ENCODE measurements around the gene LAMB4.

LAMB4 gene

GRCh38 chr7:108045669-108046068 lies 84.5 kb downstream of the LAMB4 start:
- TF ChIP-seq SP1 (IDR thresholded peaks at IDR 0.05) = no peak
- DNase-seq (ENCODE audit: extremely low spot score) = no peak
- ChIA-PET POLR2A (no interaction called here), CTCF (no interaction called here)

DNA sequence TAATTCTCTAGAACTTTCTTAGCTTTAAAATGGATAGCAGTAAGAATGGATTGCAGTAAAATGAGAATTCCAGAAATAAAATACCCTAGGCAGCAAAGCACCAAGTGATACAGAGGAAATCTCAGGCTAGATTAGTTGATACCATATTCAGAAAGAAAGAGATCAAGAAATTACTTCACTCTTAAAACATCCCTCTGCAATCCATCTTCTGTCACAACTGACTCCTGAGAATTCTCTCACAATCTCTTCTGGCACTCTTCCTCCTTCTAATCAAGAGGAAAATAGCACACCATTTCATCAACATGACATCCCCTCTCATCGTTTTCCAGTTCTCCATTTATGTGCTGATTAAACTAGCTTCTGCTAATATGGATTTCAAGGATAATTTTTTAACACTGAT lies 85.0 kb downstream of the LAMB4 start:
- ChIA-PET CTCF (no interaction called here), POLR2A (no interaction called here)
- no peak for DNase-seq (ENCODE audit: extremely low spot score)
- TF ChIP-seq BHLHE40 (IDR thresholded peaks at IDR 0.05; ENCODE audit: borderline replicate concordance) (no peak), NFRKB (IDR thresholded peaks at IDR 0.05) (no peak), HDGF (IDR thresholded peaks at IDR 0.05; ENCODE audit: borderline replicate concordance) (no peak)

GRCh38 chr7:108044345-108044744 lies 85.8 kb downstream of the LAMB4 start:
- ChIA-PET CTCF (no interaction called here), POLR2A (no interaction called here)
- no peak for DNase-seq (ENCODE audit: extremely low spot score)
- TF ChIP-seq L3MBTL2 (conservative IDR thresholded peaks at IDR 0.05) = no peak
- no peak for TF ChIP-seq ZNF384 (IDR thresholded peaks at IDR 0.05)
- TF ChIP-seq NFRKB (IDR thresholded peaks at IDR 0.05) = no peak
- TF ChIP-seq SP1 (IDR thresholded peaks at IDR 0.05) = no peak
- no peak for TF ChIP-seq LEF1 (IDR thresholded peaks at IDR 0.05; ENCODE audit: borderline replicate concordance)
- TF ChIP-seq SUZ12 (IDR thresholded peaks at IDR 0.05) = no peak
- TF ChIP-seq, protein P1, sequence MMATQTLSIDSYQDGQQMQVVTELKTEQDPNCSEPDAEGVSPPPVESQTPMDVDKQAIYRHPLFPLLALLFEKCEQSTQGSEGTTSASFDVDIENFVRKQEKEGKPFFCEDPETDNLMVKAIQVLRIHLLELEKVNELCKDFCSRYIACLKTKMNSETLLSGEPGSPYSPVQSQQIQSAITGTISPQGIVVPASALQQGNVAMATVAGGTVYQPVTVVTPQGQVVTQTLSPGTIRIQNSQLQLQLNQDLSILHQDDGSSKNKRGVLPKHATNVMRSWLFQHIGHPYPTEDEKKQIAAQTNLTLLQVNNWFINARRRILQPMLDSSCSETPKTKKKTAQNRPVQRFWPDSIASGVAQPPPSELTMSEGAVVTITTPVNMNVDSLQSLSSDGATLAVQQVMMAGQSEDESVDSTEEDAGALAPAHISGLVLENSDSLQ (IDR thresholded peaks at IDR 0.05) = no peak
- no peak for TF ChIP-seq CTBP1 (IDR thresholded peaks at IDR 0.05; ENCODE audit: borderline replicate concordance)
- no peak for TF ChIP-seq FOXA1 (IDR thresholded peaks at IDR 0.05)
- no peak for TF ChIP-seq ELF4 (IDR thresholded peaks at IDR 0.05)
- no peak for TF ChIP-seq HDGF (IDR thresholded peaks at IDR 0.05; ENCODE audit: borderline replicate concordance)
- no peak for TF ChIP-seq FOXK2 (IDR thresholded peaks at IDR 0.05)
- no peak for TF ChIP-seq BHLHE40 (IDR thresholded peaks at IDR 0.05; ENCODE audit: borderline replicate concordance)
- TF ChIP-seq ARNT (IDR thresholded peaks at IDR 0.05) = no peak
- no peak for TF ChIP-seq TARDBP (IDR thresholded peaks at IDR 0.05)
- no peak for TF ChIP-seq FOXM1 (IDR thresholded peaks at IDR 0.05; ENCODE audit: borderline replicate concordance)

DNA sequence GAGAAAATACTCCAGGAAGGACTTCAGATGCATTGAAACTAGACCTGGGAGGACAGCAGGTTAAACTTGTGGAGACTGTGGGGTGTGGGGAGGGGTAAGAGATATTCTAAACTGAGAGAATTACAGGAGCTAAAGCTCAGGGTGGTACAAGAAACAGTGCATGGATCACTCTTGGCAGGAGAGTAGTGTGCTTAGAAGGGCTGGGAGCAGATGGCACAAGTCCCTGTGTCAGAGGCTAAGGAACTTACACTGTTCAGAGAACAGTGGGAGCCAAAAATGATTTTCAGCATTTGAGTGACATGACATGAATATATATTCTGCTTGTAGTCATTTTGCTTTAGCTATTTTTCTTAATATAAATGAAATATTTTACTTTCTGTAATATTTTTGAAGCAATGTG lies 91.2 kb downstream of the LAMB4 start:
- TF ChIP-seq TARDBP (IDR thresholded peaks at IDR 0.05) = no peak
- POLR2A ChIA-PET = no interaction called here
- DNase-seq (ENCODE audit: extremely low spot score) = no peak
- CTCF ChIA-PET = no interaction called here

DNA sequence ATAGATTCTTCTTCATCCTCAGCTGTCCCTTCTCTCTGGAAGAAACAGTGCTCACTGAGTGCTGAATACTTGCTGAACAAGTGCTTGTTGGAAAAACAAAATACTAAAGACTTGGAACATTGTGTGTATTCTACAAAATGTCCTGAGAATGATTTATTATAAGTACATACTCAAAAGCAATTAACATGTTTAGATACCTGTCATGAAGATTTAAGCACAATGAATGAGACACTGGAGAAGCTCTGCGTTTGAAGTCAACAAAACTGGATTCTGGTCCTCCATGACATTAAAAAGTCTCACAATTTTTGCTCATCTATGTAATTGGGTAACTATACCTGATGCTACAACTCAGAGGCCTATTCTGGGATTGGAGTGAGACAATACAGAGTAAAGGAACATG lies 92.4 kb downstream of the LAMB4 start:
- ChIA-PET POLR2A (no interaction called here), CTCF (no interaction called here)
- TF ChIP-seq, protein P1 (IDR thresholded peaks at IDR 0.05) = 0 out of 2 replicates have a peak, but pooled peaks have one; percentile 29
- TF ChIP-seq TARDBP (IDR thresholded peaks at IDR 0.05) = no peak
- no peak for DNase-seq (ENCODE audit: extremely low spot score)

GRCh38 chr7:108037140-108037539 lies 93.0 kb downstream of the LAMB4 start:
- POLR2A ChIA-PET = no interaction called here

GRCh38 chr7:108034586-108034985 lies 95.6 kb downstream of the LAMB4 start:
- TF ChIP-seq, protein P1 (IDR thresholded peaks at IDR 0.05) = no peak
- TF ChIP-seq ARNT (IDR thresholded peaks at IDR 0.05) (no peak), LEF1 (IDR thresholded peaks at IDR 0.05; ENCODE audit: borderline replicate concordance) (no peak), FOXA1 (IDR thresholded peaks at IDR 0.05) (no peak), SP1 (IDR thresholded peaks at IDR 0.05) (no peak), ZNF384 (IDR thresholded peaks at IDR 0.05) (no peak), FOXM1 (IDR thresholded peaks at IDR 0.05; ENCODE audit: borderline replicate concordance) (no peak), ELF4 (IDR thresholded peaks at IDR 0.05) (no peak), FOXK2 (IDR thresholded peaks at IDR 0.05) (no peak), CTBP1 (IDR thresholded peaks at IDR 0.05; ENCODE audit: borderline replicate concordance) (no peak), TARDBP (IDR thresholded peaks at IDR 0.05) (no peak), HDGF (IDR thresholded peaks at IDR 0.05; ENCODE audit: borderline replicate concordance) (no peak), BHLHE40 (IDR thresholded peaks at IDR 0.05; ENCODE audit: borderline replicate concordance) (no peak), SUZ12 (IDR thresholded peaks at IDR 0.05) (no peak)
- DNase-seq (ENCODE audit: extremely low spot score) = no peak
- ChIA-PET CTCF (interaction anchor here (1.2 kb wide), 1 partner anchor 18 kb away, joined by 3 read pairs; no protein-coding TSS in a partner anchor), POLR2A (no interaction called here)

More at GRCh38 chr7:108037140-108037539, 93.0 kb downstream of the LAMB4 start:
- TF ChIP-seq FOXA1 (IDR thresholded peaks at IDR 0.05) = no peak
- TF ChIP-seq L3MBTL2 (conservative IDR thresholded peaks at IDR 0.05) = no peak
- TF ChIP-seq ZNF384 (IDR thresholded peaks at IDR 0.05) = no peak
- no peak for TF ChIP-seq TARDBP (IDR thresholded peaks at IDR 0.05)
- TF ChIP-seq SUZ12 (IDR thresholded peaks at IDR 0.05) = no peak
- TF ChIP-seq CTBP1 (IDR thresholded peaks at IDR 0.05; ENCODE audit: borderline replicate concordance) = no peak
- TF ChIP-seq, protein P1 (IDR thresholded peaks at IDR 0.05) = no peak
- no peak for TF ChIP-seq FOXK2 (IDR thresholded peaks at IDR 0.05)
- TF ChIP-seq LEF1 (IDR thresholded peaks at IDR 0.05; ENCODE audit: borderline replicate concordance) = no peak
- no peak for TF ChIP-seq NFRKB (IDR thresholded peaks at IDR 0.05)
- TF ChIP-seq SP1 (IDR thresholded peaks at IDR 0.05) = no peak
- TF ChIP-seq ARNT (IDR thresholded peaks at IDR 0.05) = no peak
- TF ChIP-seq BHLHE40 (IDR thresholded peaks at IDR 0.05; ENCODE audit: borderline replicate concordance) = no peak
- no peak for TF ChIP-seq FOXM1 (IDR thresholded peaks at IDR 0.05; ENCODE audit: borderline replicate concordance)
- no peak for TF ChIP-seq ELF4 (IDR thresholded peaks at IDR 0.05)
- no peak for TF ChIP-seq HDGF (IDR thresholded peaks at IDR 0.05; ENCODE audit: borderline replicate concordance)
- DNase-seq (ENCODE audit: extremely low spot score) = no peak
- CTCF ChIA-PET = no interaction called here
